NCI-H2171 (cell line): ENCODE measurements around the gene COX20.
A peak's percentile ranks its signal among the peaks of the same experiment; 100 is the strongest.
"Not testable (repeated sequence)": the region's sequence is repeated elsewhere in the genome, so short reads cannot be mapped to it uniquely, and the experiment has no call there.

Experiments
- DNase-seq: peaks from one replicate; lab custom pipeline; 2025; lab: John Stamatoyannopoulos, UW

Gene COX20

GRCh38 chr1:244835276-244836134 lies at the start of gene COX20:
TSS of gene COX20 (plus strand) at chr1:244835658. CDS start at chr1:244835715, 57 bp downstream.
- DNase-seq = peak; percentile 92

- DNase-seq = no peak
These were observed 46.8 kb upstream of the COX20 start for GRCh38 chr1:244788493-244789275.

- DNase-seq = no peak
These were observed 46.2 kb upstream of the COX20 start for GRCh38 chr1:244789276-244789580.

- no peak for DNase-seq
These were observed 45.7 kb upstream of the COX20 start for GRCh38 chr1:244789731-244790130.

GRCh38 chr1:244791061-244791460 lies 44.4 kb upstream of the COX20 start:
- no peak for DNase-seq

GRCh38 chr1:244792188-244792850 lies 43.1 kb upstream of the COX20 start:
- no peak for DNase-seq

GRCh38 chr1:244794071-244794470 lies 41.4 kb upstream of the COX20 start:
- DNase-seq = no peak

- DNase-seq = not testable (repeated sequence)
These were observed 40.9 kb upstream of the COX20 start for GRCh38 chr1:244794516-244794915.

GRCh38 chr1:244796719-244797406 lies 38.6 kb upstream of the COX20 start:
- DNase-seq = peak; percentile 36

- no peak for DNase-seq
These were observed 34.6 kb upstream of the COX20 start for GRCh38 chr1:244800821-244801220.

- no peak for DNase-seq
These were observed 34.2 kb upstream of the COX20 start for GRCh38 chr1:244801246-244801645.

- DNase-seq = no peak
These were observed 33.4 kb upstream of the COX20 start for GRCh38 chr1:244802041-244802440.

- no peak for DNase-seq
These were observed 32.8 kb upstream of the COX20 start for GRCh38 chr1:244802556-244803239.

GRCh38 chr1:244804841-244805240 lies 30.6 kb upstream of the COX20 start:
- DNase-seq = no peak

GRCh38 chr1:244807138-244807537 lies 28.3 kb upstream of the COX20 start:
- no peak for DNase-seq

GRCh38 chr1:244810221-244810620 lies 25.2 kb upstream of the COX20 start:
- no peak for DNase-seq

- no peak for DNase-seq
These were observed 22.1 kb upstream of the COX20 start for GRCh38 chr1:244813327-244813726.

GRCh38 chr1:244815600-244816099 lies 19.8 kb upstream of the COX20 start:
- DNase-seq = no peak

- DNase-seq = no peak
These were observed 18.0 kb upstream of the COX20 start for GRCh38 chr1:244817415-244817894.

- DNase-seq = no peak
These were observed 15.3 kb upstream of the COX20 start for GRCh38 chr1:244820131-244820530.

- no peak for DNase-seq
These were observed 14.3 kb upstream of the COX20 start for GRCh38 chr1:244821134-244821533.
